Skin of body (tissue), 3 donors: ENCODE data around the gene RNU6-1. TPM values are rescaled to one million over a fixed set of nuclear protein-coding genes. Genes with fewer than 3 reads are reported as not detected.

ENCODE experiments used
- DNase-seq: peaks from one replicate; lab custom pipeline; 2025; lab: John Stamatoyannopoulos, UW
- small RNA-seq: library from RNA; depleted of rRNA; stranded (forward); fragments of <200 nt; gene quantifications from one replicate; pipeline ENCODE3, GENCODE V24; 2014; ENCODE audit warnings: low replicate concordance
- total RNA-seq: library from RNA; depleted of rRNA; stranded (reverse); fragments of >200 nt; gene quantifications from one replicate; pipeline ENCODE4 v1.2.3, GENCODE V29; 2014

RNU6-1 gene
- total RNA-seq, 1 donor from 2014 or later = not detected

GRCh38 chr15:67803996-67804843 is 35.6 kb downstream of the RNU6-1 start:
- no peak for DNase-seq

- DNase-seq = no peak
These were observed 36.5 kb downstream of the RNU6-1 start for GRCh38 chr15:67803299-67803698.

GRCh38 chr15:67801926-67802914 is 37.6 kb downstream of the RNU6-1 start:
- no peak for DNase-seq

GRCh38 chr15:67801142-67801541 is 38.7 kb downstream of the RNU6-1 start:
- DNase-seq = no peak

- no peak for DNase-seq
These were observed 40.0 kb downstream of the RNU6-1 start for GRCh38 chr15:67799801-67800205.

GRCh38 chr15:67796196-67797127 is 43.4 kb downstream of the RNU6-1 start:
- DNase-seq = no peak

- DNase-seq = no peak
These were observed 44.8 kb downstream of the RNU6-1 start for GRCh38 chr15:67794832-67795574.

- DNase-seq = peak; percentile 6
These were observed 47.4 kb downstream of the RNU6-1 start for GRCh38 chr15:67792250-67792942.

- no peak for DNase-seq
These were observed 49.1 kb downstream of the RNU6-1 start for GRCh38 chr15:67790610-67791319.

Small RNA genes lying within 50 kb of the gene (small RNA-seq; reads per million reads assigned to genes)
- 0.17 reads per million for gene RNU6-1

Other genes with a start within 250 kb of the RNU6-1 start
- gene SKOR1, start 14.5 kb downstream of the RNU6-1 start, total RNA-seq = 0.10 TPM
- gene PIAS1, start 214.3 kb upstream of the RNU6-1 start, total RNA-seq = 46.8 TPM